ENCODE results near the gene SRRM2.

SRRM2 gene

DNA sequence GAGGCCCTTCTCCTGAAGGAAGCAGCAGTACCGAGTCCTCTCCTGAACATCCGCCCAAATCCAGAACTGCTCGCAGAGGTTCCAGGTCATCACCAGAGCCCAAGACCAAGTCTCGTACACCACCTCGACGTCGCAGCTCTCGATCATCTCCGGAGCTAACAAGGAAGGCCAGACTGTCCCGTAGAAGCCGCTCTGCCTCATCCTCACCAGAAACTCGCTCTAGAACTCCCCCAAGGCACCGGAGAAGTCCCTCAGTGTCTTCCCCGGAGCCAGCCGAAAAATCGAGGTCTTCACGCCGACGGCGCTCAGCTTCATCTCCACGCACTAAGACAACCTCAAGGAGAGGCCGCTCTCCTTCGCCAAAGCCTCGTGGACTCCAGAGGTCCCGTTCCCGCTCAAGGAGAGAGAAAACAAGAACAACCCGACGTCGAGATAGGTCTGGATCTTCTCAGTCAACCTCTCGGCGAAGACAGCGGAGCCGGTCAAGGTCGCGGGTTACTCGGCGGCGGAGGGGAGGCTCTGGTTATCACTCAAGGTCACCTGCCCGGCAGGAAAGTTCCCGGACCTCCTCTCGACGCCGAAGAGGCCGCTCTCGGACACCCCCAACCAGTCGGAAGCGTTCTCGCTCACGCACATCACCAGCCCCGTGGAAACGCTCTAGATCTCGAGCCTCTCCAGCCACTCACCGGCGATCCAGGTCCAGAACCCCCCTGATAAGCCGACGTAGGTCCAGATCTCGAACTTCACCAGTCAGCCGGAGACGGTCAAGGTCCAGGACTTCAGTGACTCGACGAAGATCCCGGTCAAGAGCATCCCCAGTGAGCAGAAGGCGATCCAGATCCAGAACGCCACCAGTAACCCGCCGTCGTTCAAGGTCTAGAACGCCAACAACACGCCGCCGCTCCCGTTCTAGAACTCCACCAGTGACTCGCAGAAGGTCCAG is 13.3 kb downstream of the SRRM2 start:
- no peak overlapping the region for H3K4me3 ChIP-seq (ENCODE audit: low read length)
- TF ChIP-seq, protein P1, sequence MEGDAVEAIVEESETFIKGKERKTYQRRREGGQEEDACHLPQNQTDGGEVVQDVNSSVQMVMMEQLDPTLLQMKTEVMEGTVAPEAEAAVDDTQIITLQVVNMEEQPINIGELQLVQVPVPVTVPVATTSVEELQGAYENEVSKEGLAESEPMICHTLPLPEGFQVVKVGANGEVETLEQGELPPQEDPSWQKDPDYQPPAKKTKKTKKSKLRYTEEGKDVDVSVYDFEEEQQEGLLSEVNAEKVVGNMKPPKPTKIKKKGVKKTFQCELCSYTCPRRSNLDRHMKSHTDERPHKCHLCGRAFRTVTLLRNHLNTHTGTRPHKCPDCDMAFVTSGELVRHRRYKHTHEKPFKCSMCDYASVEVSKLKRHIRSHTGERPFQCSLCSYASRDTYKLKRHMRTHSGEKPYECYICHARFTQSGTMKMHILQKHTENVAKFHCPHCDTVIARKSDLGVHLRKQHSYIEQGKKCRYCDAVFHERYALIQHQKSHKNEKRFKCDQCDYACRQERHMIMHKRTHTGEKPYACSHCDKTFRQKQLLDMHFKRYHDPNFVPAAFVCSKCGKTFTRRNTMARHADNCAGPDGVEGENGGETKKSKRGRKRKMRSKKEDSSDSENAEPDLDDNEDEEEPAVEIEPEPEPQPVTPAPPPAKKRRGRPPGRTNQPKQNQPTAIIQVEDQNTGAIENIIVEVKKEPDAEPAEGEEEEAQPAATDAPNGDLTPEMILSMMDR (conservative IDR thresholded peaks at IDR 0.05; ENCODE audit: low read length): no peak
- no peak for DNase-seq (ENCODE audit: low read depth)

DNA sequence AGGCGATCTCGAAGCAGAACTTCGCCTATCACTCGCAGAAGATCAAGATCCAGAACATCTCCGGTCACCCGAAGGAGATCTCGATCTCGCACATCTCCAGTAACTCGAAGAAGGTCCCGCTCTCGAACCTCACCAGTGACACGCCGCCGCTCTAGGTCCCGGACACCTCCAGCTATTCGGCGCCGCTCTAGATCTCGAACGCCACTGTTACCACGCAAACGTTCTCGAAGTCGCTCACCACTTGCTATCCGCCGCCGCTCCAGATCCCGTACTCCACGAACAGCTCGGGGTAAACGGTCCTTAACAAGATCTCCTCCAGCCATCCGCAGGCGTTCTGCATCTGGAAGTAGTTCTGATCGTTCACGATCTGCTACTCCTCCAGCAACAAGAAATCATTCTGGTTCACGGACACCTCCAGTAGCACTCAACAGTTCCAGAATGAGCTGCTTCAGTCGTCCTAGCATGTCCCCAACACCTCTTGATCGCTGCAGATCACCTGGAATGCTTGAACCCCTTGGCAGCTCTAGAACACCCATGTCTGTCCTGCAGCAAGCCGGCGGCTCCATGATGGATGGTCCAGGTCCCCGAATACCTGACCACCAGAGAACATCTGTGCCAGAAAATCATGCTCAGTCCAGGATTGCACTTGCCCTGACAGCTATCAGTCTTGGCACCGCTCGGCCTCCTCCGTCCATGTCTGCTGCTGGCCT is 14.1 kb downstream of the SRRM2 start:
- no peak for DNase-seq (ENCODE audit: low read depth)
- H3K4me3 ChIP-seq (ENCODE audit: low read length): no peak overlapping the region
- TF ChIP-seq, protein P1 (conservative IDR thresholded peaks at IDR 0.05; ENCODE audit: low read length): no peak

- no peak for DNase-seq (ENCODE audit: low read depth)
- TF ChIP-seq, protein P1 (conservative IDR thresholded peaks at IDR 0.05; ENCODE audit: low read length): no peak
- H3K4me3 ChIP-seq (ENCODE audit: low read length): no peak overlapping the region
Observed at GRCh38 chr16:2767140-2767731, 14.8 kb downstream of the SRRM2 start.

DNA sequence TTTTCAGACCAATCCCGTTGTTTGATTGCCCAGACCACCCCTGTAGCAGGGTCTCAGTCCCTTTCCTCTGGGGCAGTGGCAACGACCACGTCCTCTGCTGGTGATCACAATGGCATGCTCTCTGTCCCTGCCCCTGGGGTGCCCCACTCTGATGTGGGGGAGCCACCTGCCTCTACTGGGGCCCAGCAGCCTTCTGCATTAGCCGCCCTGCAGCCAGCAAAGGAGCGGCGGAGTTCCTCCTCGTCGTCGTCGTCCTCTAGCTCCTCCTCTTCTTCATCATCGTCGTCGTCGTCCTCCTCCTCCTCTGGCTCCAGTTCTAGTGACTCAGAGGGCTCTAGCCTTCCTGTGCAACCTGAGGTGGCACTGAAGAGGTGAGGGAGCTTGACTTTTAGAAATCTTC is 15.5 kb downstream of the SRRM2 start:
- TF ChIP-seq, protein P1 (conservative IDR thresholded peaks at IDR 0.05; ENCODE audit: low read length): no peak
- DNase-seq (ENCODE audit: low read depth): no peak

GRCh38 chr16:2768403-2769089 is 16.1 kb downstream of the SRRM2 start:
- no peak for DNase-seq (ENCODE audit: low read depth)
- TF ChIP-seq, protein P1 (conservative IDR thresholded peaks at IDR 0.05; ENCODE audit: low read length): no peak
- H3K4me3 ChIP-seq (ENCODE audit: low read length): no peak overlapping the region

More for the DNA sequence above, 15.5 kb downstream of the SRRM2 start:
- no peak overlapping the region for H3K4me3 ChIP-seq (ENCODE audit: low read length)

- no peak for DNase-seq (ENCODE audit: low read depth)
- H3K4me3 ChIP-seq (ENCODE audit: low read length): no peak overlapping the region
- TF ChIP-seq, protein P1 (conservative IDR thresholded peaks at IDR 0.05; ENCODE audit: low read length): no peak
Observed at GRCh38 chr16:2769100-2769529, 16.7 kb downstream of the SRRM2 start.

Data from AG10803 (cell line).